ENCODE data around the gene CIAPIN1.

The CIAPIN1 gene

GRCh38 chr16:57407521-57408353, 39.4 kb downstream of the CIAPIN1 start:
- TF ChIP-seq FOXP2 (optimal IDR thresholded peaks at IDR 0.05; ENCODE audit: borderline replicate concordance, extremely low read depth, extremely low read length, insufficient read depth) (no peak), POLR2AphosphoS5 (IDR thresholded peaks at IDR 0.05; ENCODE audit: low read depth, low read length) (no peak), SIN3A (IDR thresholded peaks at IDR 0.05; ENCODE audit: borderline replicate concordance, insufficient read depth, low read length) (no peak), TAF1 (IDR thresholded peaks at IDR 0.05; ENCODE audit: borderline replicate concordance, insufficient read depth, low read length) (no peak)
- TF ChIP-seq, protein P1, sequence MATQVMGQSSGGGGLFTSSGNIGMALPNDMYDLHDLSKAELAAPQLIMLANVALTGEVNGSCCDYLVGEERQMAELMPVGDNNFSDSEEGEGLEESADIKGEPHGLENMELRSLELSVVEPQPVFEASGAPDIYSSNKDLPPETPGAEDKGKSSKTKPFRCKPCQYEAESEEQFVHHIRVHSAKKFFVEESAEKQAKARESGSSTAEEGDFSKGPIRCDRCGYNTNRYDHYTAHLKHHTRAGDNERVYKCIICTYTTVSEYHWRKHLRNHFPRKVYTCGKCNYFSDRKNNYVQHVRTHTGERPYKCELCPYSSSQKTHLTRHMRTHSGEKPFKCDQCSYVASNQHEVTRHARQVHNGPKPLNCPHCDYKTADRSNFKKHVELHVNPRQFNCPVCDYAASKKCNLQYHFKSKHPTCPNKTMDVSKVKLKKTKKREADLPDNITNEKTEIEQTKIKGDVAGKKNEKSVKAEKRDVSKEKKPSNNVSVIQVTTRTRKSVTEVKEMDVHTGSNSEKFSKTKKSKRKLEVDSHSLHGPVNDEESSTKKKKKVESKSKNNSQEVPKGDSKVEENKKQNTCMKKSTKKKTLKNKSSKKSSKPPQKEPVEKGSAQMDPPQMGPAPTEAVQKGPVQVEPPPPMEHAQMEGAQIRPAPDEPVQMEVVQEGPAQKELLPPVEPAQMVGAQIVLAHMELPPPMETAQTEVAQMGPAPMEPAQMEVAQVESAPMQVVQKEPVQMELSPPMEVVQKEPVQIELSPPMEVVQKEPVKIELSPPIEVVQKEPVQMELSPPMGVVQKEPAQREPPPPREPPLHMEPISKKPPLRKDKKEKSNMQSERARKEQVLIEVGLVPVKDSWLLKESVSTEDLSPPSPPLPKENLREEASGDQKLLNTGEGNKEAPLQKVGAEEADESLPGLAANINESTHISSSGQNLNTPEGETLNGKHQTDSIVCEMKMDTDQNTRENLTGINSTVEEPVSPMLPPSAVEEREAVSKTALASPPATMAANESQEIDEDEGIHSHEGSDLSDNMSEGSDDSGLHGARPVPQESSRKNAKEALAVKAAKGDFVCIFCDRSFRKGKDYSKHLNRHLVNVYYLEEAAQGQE (IDR thresholded peaks at IDR 0.05; ENCODE audit: insufficient read depth in 1 of 2, low read depth in 2 of 2, low read length in 2 of 2), result no peak

DNA sequence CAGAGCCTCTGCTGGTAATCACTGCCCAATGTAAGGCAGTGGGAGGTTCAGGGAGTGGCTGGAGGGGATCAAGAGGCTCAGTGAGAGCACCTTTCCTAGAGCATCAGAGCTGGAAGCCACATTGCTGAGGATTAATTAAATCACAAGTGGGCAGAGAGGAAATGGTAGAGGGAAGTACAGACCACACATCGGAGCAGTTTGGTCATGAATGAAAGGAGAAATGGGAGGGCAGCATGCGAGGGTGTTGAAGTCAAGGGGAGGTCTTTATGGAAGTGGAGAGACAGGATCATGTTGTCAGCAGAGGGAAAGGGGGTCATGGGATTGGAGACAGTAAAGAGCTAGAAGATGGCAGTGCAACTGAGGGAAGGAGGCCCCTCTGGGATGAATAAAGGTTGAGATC, 40.3 kb downstream of the CIAPIN1 start:
- TF ChIP-seq, protein P1 (IDR thresholded peaks at IDR 0.05; ENCODE audit: insufficient read depth in 1 of 2, low read depth in 2 of 2, low read length in 2 of 2), result no peak
- TF ChIP-seq POLR2AphosphoS5 (IDR thresholded peaks at IDR 0.05; ENCODE audit: low read depth, low read length) (no peak), SIN3A (IDR thresholded peaks at IDR 0.05; ENCODE audit: borderline replicate concordance, insufficient read depth, low read length) (no peak), FOXP2 (optimal IDR thresholded peaks at IDR 0.05; ENCODE audit: borderline replicate concordance, extremely low read depth, extremely low read length, insufficient read depth) (no peak), TAF1 (IDR thresholded peaks at IDR 0.05; ENCODE audit: borderline replicate concordance, insufficient read depth, low read length) (no peak)

- TF ChIP-seq FOXP2 (optimal IDR thresholded peaks at IDR 0.05; ENCODE audit: borderline replicate concordance, extremely low read depth, extremely low read length, insufficient read depth) (no peak), SIN3A (IDR thresholded peaks at IDR 0.05; ENCODE audit: borderline replicate concordance, insufficient read depth, low read length) (no peak), POLR2AphosphoS5 (IDR thresholded peaks at IDR 0.05; ENCODE audit: low read depth, low read length) (no peak), TAF1 (IDR thresholded peaks at IDR 0.05; ENCODE audit: borderline replicate concordance, insufficient read depth, low read length) (no peak)
- TF ChIP-seq, protein P1 (IDR thresholded peaks at IDR 0.05; ENCODE audit: insufficient read depth in 1 of 2, low read depth in 2 of 2, low read length in 2 of 2), result no peak
These were observed 42.1 kb downstream of the CIAPIN1 start for GRCh38 chr16:57405097-57405496.

DNA sequence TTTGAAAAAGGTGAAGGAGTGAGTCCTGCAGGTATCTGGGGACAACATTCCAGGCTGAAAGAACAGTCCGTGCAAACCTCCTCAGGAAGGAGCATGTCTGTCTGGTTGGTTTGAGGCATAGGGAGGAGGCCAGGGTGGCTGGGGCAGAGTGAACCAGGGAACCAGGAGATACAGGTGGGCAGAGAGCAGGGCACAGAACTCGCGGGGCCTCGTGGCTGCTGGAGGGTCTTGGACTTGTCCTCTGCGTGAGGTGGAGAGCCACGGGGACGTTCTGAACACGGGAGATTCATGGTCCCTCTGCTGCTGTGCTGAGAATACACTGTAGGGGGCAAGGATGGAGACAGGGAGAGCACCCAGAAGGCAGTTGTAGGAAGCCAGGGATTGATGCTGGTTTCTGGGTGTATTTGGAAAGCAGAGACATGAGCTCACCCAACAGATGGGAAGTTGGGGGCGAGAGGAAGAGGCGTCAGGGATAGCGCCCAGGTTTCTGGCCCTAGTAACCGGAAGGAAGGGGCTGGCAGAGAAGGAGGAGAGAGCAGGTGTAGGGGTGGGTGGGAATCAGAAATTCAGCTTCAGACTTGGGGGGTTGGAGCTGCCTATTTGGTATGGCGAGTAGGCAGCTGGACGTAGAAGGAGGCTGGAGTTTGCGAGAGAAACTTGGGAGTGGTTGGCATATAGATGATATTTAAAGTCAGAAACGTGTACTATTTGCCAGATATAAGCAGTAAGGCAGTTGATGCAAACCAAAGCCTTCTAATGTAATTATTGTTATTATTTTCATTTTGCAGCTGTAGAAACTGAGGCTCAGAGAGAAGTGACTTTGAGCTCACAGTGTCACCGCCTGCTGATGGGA, 43.0 kb downstream of the CIAPIN1 start, which contains the start of gene CCL17:
TSS of gene CCL17 (plus strand) at position 803 of the 853 bp plus-strand sequence. CDS start 9,166 bp downstream, outside the sequence.
- TF ChIP-seq SIN3A (IDR thresholded peaks at IDR 0.05; ENCODE audit: borderline replicate concordance, insufficient read depth, low read length) (no peak), POLR2AphosphoS5 (IDR thresholded peaks at IDR 0.05; ENCODE audit: low read depth, low read length) (no peak), FOXP2 (optimal IDR thresholded peaks at IDR 0.05; ENCODE audit: borderline replicate concordance, extremely low read depth, extremely low read length, insufficient read depth) (no peak), TAF1 (IDR thresholded peaks at IDR 0.05; ENCODE audit: borderline replicate concordance, insufficient read depth, low read length) (no peak)
- TF ChIP-seq, protein P1 (IDR thresholded peaks at IDR 0.05; ENCODE audit: insufficient read depth in 1 of 2, low read depth in 2 of 2, low read length in 2 of 2), result no peak

Measured in PFSK-1 (cell line).